GM12878 (cell line): ENCODE data around the gene LIG1. TPM values are rescaled to one million over a fixed set of nuclear protein-coding genes. Genes with fewer than 3 reads are reported as not detected.

ENCODE experiments used
- ATAC-seq: fragments of 200-7000 bp; cut with Tn5 transposase; 3 replicates; pipeline ENCODE4 v1.9.1; 2020; ENCODE audit warnings: mild to moderate bottlenecking, moderate library complexity
- BruUV-seq: library from RNA; stranded (reverse); fragments of 400-500 nt; replicated peaks from 2 replicates; lab custom pipeline; 2021; lab: Mats Ljungman, UMichigan
- CTCF ChIA-PET: fragments of 300-600 bp; sonication (Branson Sonifier 250); formaldehyde crosslinking; extraction: SDS; loops from one replicate; lab custom pipeline; 2021; ENCODE audit warnings: inconsistent platforms; lab: Yijun Ruan, JAX
- POLR2A ChIA-PET: fragments of 350-600 bp; formaldehyde crosslinking; extraction: SDS; loops from one replicate; lab custom pipeline; 2021; ENCODE audit warnings: inconsistent platforms; lab: Charles Lee
- RAD21 ChIA-PET: fragments of 300-600 bp; sonication (Branson Sonifier 250); formaldehyde crosslinking; loops from one replicate; lab custom pipeline; 2023; ENCODE audit warnings: antibody characterized with exemption; ENCODE audit not compliant: unreplicated experiment; lab: Charles Lee
- SMC1A ChIA-PET: fragments of 300-600 bp; sonication (Branson Sonifier 250); formaldehyde crosslinking; loops from one replicate; lab custom pipeline; 2023; ENCODE audit not compliant: unreplicated experiment, uncharacterized antibody; lab: Charles Lee
- DNase-seq: peaks from one replicate; pipeline ENCODE4 v3.0.0-alpha.2; 2011; ENCODE audit warnings: low read depth, low spot score
- FAIRE-seq: peaks from 3 replicates; lab custom pipeline; 2011; peaks lifted over from hg19 to GRCh38; lab: Jason Lieb, UNC
- H2AFZ ChIP-seq: 2 replicates; pipeline ENCODE4 v1.6.0; 2011; ENCODE audit warnings: low read depth, low read length, control low read depth; ENCODE audit not compliant: control insufficient read depth
- H3K27ac ChIP-seq: 2 replicates; pipeline ENCODE4 v1.5.1; 2011; ENCODE audit warnings: control low read depth; ENCODE audit not compliant: control insufficient read depth, insufficient read depth
- H3K27me3 ChIP-seq, 2 experiments: replicated peaks in 1 of 2; 2 replicates each; pipeline versions ENCODE4 v1.6.0 to v1.6.1; 2011; ENCODE audit warnings: low read length in 1 of 2; ENCODE audit not compliant: control insufficient read depth in 2 of 2, insufficient read depth in 2 of 2
- H3K36me3 ChIP-seq, 2 experiments: 2 replicates each; pipeline ENCODE4 v1.5.1; 2011; ENCODE audit warnings: low read length in 1 of 2; ENCODE audit not compliant: control insufficient read depth in 2 of 2, insufficient read depth in 2 of 2
- H3K4me1 ChIP-seq: 2 replicates; pipeline ENCODE4 v1.6.1; 2011; ENCODE audit warnings: mild to moderate bottlenecking, low read length, moderate library complexity, mixed read lengths; ENCODE audit not compliant: control insufficient read depth, insufficient read depth
- H3K4me2 ChIP-seq: 2 replicates; pipeline ENCODE4 v1.6.0; 2011; ENCODE audit warnings: control low read depth; ENCODE audit not compliant: control insufficient read depth, insufficient read depth
- H3K4me3 ChIP-seq: fragments of 200-600 bp; sonication (generic); 2 replicates; pipeline ENCODE4 v1.5.1; 2016
- H3K79me2 ChIP-seq: 2 replicates; pipeline ENCODE4 v1.6.0; 2011; ENCODE audit warnings: low read length; ENCODE audit not compliant: control insufficient read depth, insufficient read depth
- H3K9ac ChIP-seq: 2 replicates; pipeline ENCODE4 v1.8.0; 2011; ENCODE audit warnings: low read length, control low read depth, mixed read lengths; ENCODE audit not compliant: control insufficient read depth, insufficient read depth
- H3K9me3 ChIP-seq: replicated peaks from 3 replicates; pipeline ENCODE4 v1.5.1; 2011; ENCODE audit warnings: mild to moderate bottlenecking, low read length; ENCODE audit not compliant: control insufficient read depth, insufficient read depth
- H4K20me1 ChIP-seq: 2 replicates; pipeline ENCODE4 v1.6.0; 2011; ENCODE audit not compliant: control insufficient read depth, insufficient read depth
- CBFB ChIP-seq: IDR thresholded peaks from 2 replicates; pipeline ENCODE4 v1.6.1; 2016; ENCODE audit warnings: antibody characterized with exemption, low read depth
- CTCF ChIP-seq, 3 experiments: IDR thresholded peaks in 2 of 3; conservative IDR thresholded peaks in 1 of 3; 2 replicates each; pipeline ENCODE4 v1.5.1; 2011; ENCODE audit warnings: low read depth in 3 of 3, low read length in 3 of 3, mild to moderate bottlenecking in 3 of 3, control low read depth in 2 of 3, moderate library complexity in 2 of 3, inconsistent platforms in 1 of 3, mixed read lengths in 1 of 3; ENCODE audit not compliant: control insufficient read depth in 2 of 3, insufficient read depth in 1 of 3; ENCODE audit errors: extremely low read depth in 1 of 3
- IRF4 ChIP-seq: IDR thresholded peaks from 2 replicates; pipeline ENCODE4 v1.6.1; 2011; ENCODE audit warnings: low read depth, low read length
- NBN ChIP-seq: fragments of 450-650 bp; IDR thresholded peaks from 2 replicates; pipeline ENCODE4 v1.6.1; 2016
- NRF1 ChIP-seq: conservative IDR thresholded peaks from 2 replicates; pipeline ENCODE4 v1.6.1; 2011; ENCODE audit warnings: mild to moderate bottlenecking, low read depth, low read length, improper control_type of control experiment
- RAD21 ChIP-seq: IDR thresholded peaks from 2 replicates; pipeline ENCODE4 v1.6.1; 2011; ENCODE audit warnings: mild to moderate bottlenecking, low read depth, low read length, moderate library complexity; ENCODE audit not compliant: insufficient read depth
- RCOR1 ChIP-seq: conservative IDR thresholded peaks from 2 replicates; pipeline ENCODE4 v1.6.1; 2012; ENCODE audit warnings: low read depth, low read length, improper control_type of control experiment
- SMC3 ChIP-seq: IDR thresholded peaks from 2 replicates; pipeline ENCODE4 v1.6.1; 2011; ENCODE audit warnings: low read length, improper control_type of control experiment, borderline replicate concordance
- ZBTB33 ChIP-seq: fragments of 450-650 bp; IDR thresholded peaks from 2 replicates; pipeline ENCODE4 v1.6.1; 2017; ENCODE audit warnings: mild to moderate bottlenecking
- ZNF24 ChIP-seq: fragments of 450-650 bp; IDR thresholded peaks from 2 replicates; pipeline ENCODE4 v1.6.1; 2017; ENCODE audit warnings: antibody characterized with exemption, mild to moderate bottlenecking
- WGBS: methylation state at CpG from one replicate; pipeline ENCODE4 v1.1.6; 2016; ENCODE audit warnings: low lambda C conversion rate; ENCODE audit not compliant: insufficient replicate concordance, insufficient coverage; ENCODE audit errors: missing lambda C conversion rate; 5-methylcytosine and 5-hydroxymethylcytosine counted together
- in situ Hi-C: fragments of 300-500 bp; cut with MboI; formaldehyde crosslinking; loops from 9 replicates; pipeline ENCODE4 v1.14.3; 2018; ENCODE audit warnings: mixed read lengths
- intact Hi-C: fragments of 100-400 bp; cut with micrococcal nuclease; formaldehyde crosslinking; loops from one replicate; pipeline ENCODE4 v1.14.2; 2022; ENCODE audit not compliant: unreplicated experiment
- polyA plus RNA-seq, 11 experiments: library from polyadenylated mRNA; depleted of rRNA in 4 of 11; unstranded in 6 of 11; stranded (reverse) in 5 of 11; fragments of >200 nt; fragmentation: Nextera tagmentation in 4 of 11; fragmentation: Illumina TruSeq in 1 of 11; extraction: Ambion mirVana in 4 of 11; extraction: Trizol in 1 of 11; gene quantifications; 1 replicate in 1 of 11; 2 replicates in 10 of 11; pipeline versions ENCODE4 v1.2.1 to v1.2.3, GENCODE V29; 2011 to 2016; ENCODE audit warnings: inconsistent platforms in 2 of 11, missing spikeins in 2 of 11, low read depth in 1 of 11
- total RNA-seq, 4 experiments: library from RNA; depleted of rRNA in 3 of 4; stranded (reverse); fragments of >200 nt in 3 of 4; fragmentation: Illumina TruSeq in 1 of 4; extraction: Trizol in 1 of 4; gene quantifications; 2 replicates each; pipeline versions ENCODE4 v1.2.1 to v1.2.3, GENCODE V29; 2013 to 2021

The LIG1 gene
- total and polyA plus RNA-seq, 10 of the 15 experiments (the other 5 are each of a cell fraction or from before 2014, with no cell fraction given), result 7.8 to 117 (median 73.7) TPM

GRCh38 chr19:48194041-48194843 is 24.1 kb upstream of the LIG1 start:
- no peak overlapping the region for H2AFZ ChIP-seq
- intact Hi-C loops, result no loop called here
- DNase-seq, result no peak

More at GRCh38 chr19:48194041-48194843, 24.1 kb upstream of the LIG1 start:
- WGBS, result 62% methylated on average over 35 of the region's 36 CpGs
- TF ChIP-seq SMC3, result peak; percentile 31; the same call in 1 of the 2 replicates
- no peak for TF ChIP-seq IRF4
- no peak for TF ChIP-seq RCOR1
- TF ChIP-seq RAD21, result peak; percentile 53; the same call in 1 of the 2 replicates
- TF ChIP-seq NBN, result no peak
- peak; percentile 61; the same call in 1 of the 2 replicates for TF ChIP-seq ZNF24
- TF ChIP-seq CBFB, result no peak
- TF ChIP-seq ZBTB33, result no peak
- TF ChIP-seq CTCF (IDR thresholded peaks at IDR 0.05 in 2 of 3, conservative IDR thresholded peaks at IDR 0.05 in 1 of 3; ENCODE audit: control insufficient read depth in 2 of 3, extremely low read depth in 1 of 3, insufficient read depth in 1 of 3, low read depth in 3 of 3, low read length in 3 of 3), result peak; percentile 47 to 71 (median 53); a peak in 5 of 6 replicates
- TF ChIP-seq NRF1, result no peak
- Histone ChIP-seq H3K4me1 (no peaks in the 10 kb centered on the region), H3K9ac (no peak overlapping the region), H3K27me3 (no peaks in the 10 kb centered on the region), H3K36me3 (no peaks in the 10 kb centered on the region), H3K27ac (no peak overlapping the region), H3K9me3 (no peaks in the 10 kb centered on the region), H3K79me2 (no peaks in the 10 kb centered on the region), H3K4me2 (no peak overlapping the region), H3K4me3 (no peak overlapping the region), H4K20me1 (no peaks in the 10 kb centered on the region)
- ChIA-PET POLR2A (interaction anchor here (1.1 kb wide), 1 partner anchor 9 kb away, joined by 3 read pairs; no protein-coding TSS in a partner anchor), SMC1A (interaction anchor here (0.8 to 1.5 kb wide), 2 partner anchors 9 kb away, joined by 4 to 9 read pairs; no protein-coding TSS in a partner anchor), RAD21 (interaction anchor here (0.6 to 1.5 kb wide), 2 partner anchors 11 to 24 kb away, joined by 3 to 4 read pairs; no protein-coding TSS in a partner anchor), CTCF (interaction anchor here (0.5 to 2.0 kb wide), 13 partner anchors 9 to 89 kb away, joined by 3 to 31 read pairs (median 4); partner anchors contain the start of gene PLA2G4C)
- in situ Hi-C loops, result no loop called here
- ATAC-seq (peak; percentile 39; the same call in 2 of the 3 replicates), FAIRE-seq (peak; percentile 27)
- BruUV-seq, result no TSS peak
